ENCODE results near the gene PADI4.

The PADI4 gene

GRCh38 chr1:17282836-17283235 lies 25.2 kb upstream of the PADI4 start:
- DNase-seq (ENCODE audit: low spot score), result no peak

DNA sequence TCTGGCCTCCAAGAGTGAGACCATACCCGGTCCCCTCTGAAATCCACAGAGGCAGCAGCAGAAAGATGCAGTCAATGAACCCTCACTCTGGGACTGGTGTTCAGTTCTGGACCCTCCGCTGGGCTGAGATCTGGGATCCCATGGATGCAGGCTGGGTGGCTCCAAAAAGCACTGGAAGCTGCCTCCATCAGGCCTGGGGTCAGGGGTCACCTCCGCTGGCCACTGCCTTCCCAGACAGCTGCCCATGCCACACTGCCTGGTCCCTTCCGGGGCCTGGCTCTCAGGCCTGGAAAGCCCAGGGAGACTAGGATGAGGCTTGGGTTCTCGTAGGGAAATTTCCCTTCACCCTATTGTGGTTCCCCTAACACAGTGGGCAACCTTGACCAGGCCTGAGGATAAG lies 21.4 kb upstream of the PADI4 start:
- DNase-seq (ENCODE audit: low spot score), result no peak

- DNase-seq (ENCODE audit: low spot score), result no peak
Measured at GRCh38 chr1:17287130-17287776, 20.7 kb upstream of the PADI4 start.

- no peak for DNase-seq (ENCODE audit: low spot score)
Measured at GRCh38 chr1:17289721-17290120, 18.3 kb upstream of the PADI4 start.

DNA sequence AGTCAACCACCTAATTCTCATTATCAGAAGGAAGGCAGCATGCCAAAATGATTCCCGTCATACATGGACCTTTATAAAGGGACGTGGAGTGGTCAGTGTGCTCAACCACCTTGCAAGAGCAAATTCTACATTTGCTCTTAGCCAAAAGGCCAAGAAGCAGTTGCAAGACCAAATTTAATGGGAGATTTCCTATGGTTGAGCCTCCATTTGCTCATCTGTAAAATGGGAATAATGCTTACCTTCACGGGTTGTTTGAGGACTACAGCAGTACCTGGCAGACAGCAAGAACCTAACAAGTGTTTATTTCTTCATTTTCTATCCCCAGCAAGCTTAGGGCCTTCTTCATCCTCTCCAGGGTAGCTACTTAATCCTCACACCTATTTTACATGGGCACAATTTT lies 17.4 kb upstream of the PADI4 start:
- no peak for DNase-seq (ENCODE audit: low spot score)

DNA sequence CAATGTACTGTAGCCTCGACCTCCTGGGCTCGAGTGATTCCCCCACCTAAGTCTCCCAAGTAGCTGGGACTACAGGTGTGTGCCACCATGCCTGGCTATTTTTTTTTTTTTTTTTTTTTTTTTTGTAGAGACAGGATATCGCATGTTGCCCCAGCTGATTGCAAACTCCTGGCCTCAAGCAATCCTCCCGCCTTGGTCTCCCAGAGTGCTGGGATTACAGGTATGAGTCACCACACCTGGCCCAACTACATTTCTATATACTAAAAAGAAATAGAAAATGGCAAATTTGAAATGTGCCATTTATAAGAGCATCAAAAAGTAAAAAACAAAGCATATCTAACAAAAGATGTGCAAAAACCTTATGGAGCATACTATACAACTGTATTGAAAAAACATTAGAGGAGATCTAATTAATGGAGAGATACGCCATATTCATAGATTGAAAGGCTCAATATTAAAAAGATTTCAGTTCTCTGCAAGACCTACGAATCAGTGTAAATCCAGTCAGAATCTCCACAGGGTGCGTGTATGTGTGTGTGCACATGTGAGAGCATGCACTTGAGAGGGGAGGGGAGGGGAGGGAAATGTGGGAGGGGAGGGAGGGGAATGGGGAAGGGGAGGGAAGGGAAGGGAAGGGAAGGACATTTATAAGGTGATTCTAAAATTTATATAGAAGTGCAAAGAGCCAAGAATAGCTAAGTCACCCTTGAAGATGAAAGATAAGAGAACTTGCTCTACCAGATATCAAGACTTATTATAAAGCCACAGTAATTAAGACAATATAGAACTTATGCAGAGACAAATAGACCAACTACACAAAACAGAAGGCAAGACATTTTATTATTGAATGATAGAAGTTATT lies 15.5 kb upstream of the PADI4 start:
- no peak for DNase-seq (ENCODE audit: low spot score)

DNA sequence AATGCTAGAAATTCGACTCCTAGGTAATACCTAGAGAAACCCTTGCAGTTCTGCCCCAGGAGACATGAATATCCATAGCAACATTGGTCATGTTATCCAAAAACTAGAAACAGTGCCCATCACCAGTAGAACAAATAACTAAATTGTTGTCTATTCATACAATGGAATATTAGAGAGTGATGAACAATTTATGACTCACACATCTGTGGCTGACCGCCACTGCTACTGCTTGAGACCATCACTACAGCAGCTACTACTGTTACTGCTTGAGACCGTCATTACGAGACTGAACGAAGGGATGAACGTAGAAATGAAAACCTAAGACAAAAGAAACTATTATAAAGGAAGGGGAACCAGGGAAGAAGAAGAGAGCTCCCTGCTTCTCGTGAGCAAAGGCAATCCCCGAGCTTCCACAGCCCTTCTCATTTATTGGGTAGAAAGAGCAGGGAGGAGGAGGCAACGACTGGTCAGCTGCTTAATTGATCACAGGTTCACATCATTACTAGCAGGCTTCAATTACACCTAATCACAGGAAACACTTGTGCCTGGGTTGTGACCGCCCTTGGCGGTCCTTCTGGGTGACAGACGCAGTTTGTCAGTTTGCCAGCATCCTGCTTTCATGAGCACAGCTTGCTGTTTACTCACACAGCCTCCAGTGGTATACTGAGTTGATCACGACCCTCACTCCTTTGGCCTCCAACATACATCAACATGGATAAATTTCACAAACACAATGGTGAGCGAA lies 14.1 kb upstream of the PADI4 start:
- DNase-seq (ENCODE audit: low spot score), result no peak

DNA sequence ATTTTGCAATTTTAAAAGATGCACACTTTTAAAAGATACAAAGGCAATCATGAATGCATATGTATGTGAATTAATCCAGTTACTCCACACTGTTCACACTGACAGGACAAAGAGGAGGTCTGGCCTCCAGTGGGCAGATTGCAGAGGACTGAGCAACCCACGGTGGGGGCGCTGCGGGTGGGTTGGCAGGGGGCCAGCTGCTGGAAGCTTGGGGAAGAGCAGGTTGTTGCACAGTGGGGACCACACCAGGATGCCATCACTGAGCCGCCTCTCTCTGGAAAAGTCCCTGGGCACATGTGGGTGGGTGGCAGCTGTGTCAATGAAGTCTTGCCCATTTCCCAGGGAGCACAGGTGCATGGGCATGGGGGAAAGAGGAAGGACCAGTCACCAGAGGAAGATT lies 12.7 kb upstream of the PADI4 start:
- DNase-seq (ENCODE audit: low spot score), result no peak

GRCh38 chr1:17296086-17296485 lies 11.9 kb upstream of the PADI4 start:
- DNase-seq (ENCODE audit: low spot score), result no peak

DNA sequence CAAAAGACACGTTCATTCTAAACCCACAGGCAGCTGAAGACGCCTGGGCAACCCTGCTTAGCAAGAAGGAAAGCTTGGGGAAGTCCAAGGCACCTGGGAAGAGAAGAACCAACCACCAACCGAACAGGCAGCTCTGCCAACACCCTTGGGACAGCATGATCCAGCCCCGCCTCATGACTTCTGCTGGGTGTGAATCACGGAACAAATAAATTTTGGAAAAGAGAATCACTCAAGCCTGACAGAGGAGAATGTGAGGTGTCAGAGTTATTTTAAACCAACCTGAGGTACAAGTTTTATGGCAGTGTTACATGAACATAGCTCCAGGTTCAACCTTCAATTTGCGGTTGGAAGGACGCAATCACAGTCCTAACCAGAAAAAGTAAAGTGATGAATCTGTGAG lies 10.0 kb upstream of the PADI4 start:
- DNase-seq (ENCODE audit: low spot score), result no peak

DNA sequence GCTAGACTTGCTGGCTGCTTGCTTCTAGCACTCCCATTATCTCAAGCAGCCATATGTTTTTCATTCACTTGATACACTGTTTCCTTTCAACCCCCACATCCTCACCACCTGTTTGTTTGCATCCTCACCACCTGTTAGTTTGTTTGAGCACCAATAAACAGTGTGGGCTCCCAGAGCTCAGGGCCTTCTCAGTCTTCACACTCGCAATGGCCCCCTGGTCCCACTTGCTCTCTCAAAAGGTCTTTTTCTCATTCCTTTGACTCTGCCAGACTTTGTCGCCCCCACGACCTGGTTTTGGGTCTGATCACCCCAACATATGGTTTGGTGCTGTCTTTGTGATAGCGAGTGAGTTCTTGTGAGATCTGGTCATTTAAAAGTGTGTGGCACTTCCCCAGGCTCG lies 6.2 kb upstream of the PADI4 start:
- DNase-seq (ENCODE audit: low spot score), result no peak

- no peak for DNase-seq (ENCODE audit: low spot score)
Measured at GRCh38 chr1:17304151-17304825, 3.7 kb upstream of the PADI4 start.

DNA sequence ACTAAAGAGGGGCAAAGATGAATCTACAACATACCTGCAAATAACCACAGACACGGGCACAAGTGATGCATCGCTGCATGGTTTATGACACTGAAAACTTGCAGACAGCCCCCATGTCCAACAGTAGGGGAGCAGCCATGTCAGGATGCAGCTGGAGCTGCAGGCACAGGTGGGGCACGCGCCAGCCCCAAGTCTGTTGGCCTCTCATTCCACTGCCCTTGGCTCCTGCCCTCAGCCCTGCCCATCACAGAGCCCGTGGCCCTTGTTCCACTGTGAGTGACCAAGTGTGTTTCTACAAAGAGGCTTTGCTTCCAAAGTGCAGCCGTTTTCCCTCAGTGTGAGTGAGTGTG lies 3.2 kb upstream of the PADI4 start:
- DNase-seq (ENCODE audit: low spot score), result no peak

- no peak for DNase-seq (ENCODE audit: low spot score)
Measured at GRCh38 chr1:17305576-17306095, 2.4 kb upstream of the PADI4 start.

- no peak for DNase-seq (ENCODE audit: low spot score)
Measured at GRCh38 chr1:17306407-17306806, 1.6 kb upstream of the PADI4 start.

- no peak for DNase-seq (ENCODE audit: low spot score)
Measured at GRCh38 chr1:17306921-17307320, 1.1 kb upstream of the PADI4 start.

GRCh38 chr1:17307329-17307728 lies 668 bp upstream of the PADI4 start:
- no peak for DNase-seq (ENCODE audit: low spot score)

DNA sequence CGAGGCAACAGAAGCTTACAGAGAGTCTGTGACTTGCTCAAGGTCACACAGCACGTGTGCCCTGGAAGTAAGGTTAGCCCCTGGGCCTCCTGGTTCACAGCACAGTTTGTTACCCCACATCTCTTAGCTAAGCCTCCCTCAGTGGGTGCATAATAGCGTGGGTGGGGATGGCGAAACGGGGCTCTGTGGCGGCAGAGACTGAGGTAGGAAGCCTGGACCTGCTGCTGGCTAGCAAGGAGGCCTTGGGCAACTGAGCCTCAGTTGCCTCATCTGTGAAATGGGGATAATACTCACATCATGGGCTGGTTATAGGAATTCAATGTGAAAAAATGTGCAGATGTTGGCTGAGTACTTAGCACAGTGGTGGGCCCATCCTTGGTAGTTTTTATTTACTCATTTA lies 596 bp downstream of the PADI4 start:
- DNase-seq (ENCODE audit: low spot score), result no peak

DNA sequence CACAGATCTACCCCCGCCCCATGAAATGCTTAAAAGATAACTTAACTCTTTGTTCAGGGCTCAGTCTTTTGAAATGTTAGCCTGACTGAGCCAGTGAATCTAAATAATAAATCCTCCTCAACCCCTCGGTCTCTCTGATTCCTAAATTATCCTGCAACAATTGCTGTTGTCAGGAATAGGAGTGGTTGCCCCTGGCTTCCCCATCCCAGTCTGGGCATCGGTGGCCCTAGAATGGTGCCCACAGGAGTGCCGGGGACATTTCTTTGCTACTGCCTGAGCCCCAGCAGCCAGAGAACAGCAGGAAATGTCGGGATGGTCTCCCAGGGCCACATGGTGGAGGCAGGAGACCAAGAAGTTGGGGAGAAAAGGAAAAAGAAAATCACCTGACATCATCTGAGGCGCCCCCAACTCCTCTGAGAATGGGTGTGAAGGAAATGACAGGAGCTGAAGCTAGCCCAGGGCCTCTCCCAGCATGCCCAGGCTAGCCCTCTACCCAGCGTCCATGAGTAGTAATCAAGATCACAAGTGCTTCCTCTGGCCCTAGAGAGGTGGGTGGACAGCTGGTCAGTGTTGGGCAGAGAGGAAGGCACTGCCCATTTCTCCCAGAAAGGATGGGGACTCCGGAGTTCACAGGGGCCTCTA lies 1.6 kb downstream of the PADI4 start:
- DNase-seq (ENCODE audit: low spot score), result no peak

- no peak for DNase-seq (ENCODE audit: low spot score)
Measured at GRCh38 chr1:17310068-17310640, 2.2 kb downstream of the PADI4 start.

- no peak for DNase-seq (ENCODE audit: low spot score)
Measured at GRCh38 chr1:17313530-17314309, 5.7 kb downstream of the PADI4 start.
